HG03108 (cell line): ENCODE results near the gene SETBP1.

Experiments used
- ATAC-seq: cut with Tn5 transposase; IDR thresholded peaks from one replicate; pipeline ENCODE4 v1.9.1; 2021; ENCODE audit warnings: moderate library complexity; ENCODE audit not compliant: unreplicated experiment

The SETBP1 gene

DNA sequence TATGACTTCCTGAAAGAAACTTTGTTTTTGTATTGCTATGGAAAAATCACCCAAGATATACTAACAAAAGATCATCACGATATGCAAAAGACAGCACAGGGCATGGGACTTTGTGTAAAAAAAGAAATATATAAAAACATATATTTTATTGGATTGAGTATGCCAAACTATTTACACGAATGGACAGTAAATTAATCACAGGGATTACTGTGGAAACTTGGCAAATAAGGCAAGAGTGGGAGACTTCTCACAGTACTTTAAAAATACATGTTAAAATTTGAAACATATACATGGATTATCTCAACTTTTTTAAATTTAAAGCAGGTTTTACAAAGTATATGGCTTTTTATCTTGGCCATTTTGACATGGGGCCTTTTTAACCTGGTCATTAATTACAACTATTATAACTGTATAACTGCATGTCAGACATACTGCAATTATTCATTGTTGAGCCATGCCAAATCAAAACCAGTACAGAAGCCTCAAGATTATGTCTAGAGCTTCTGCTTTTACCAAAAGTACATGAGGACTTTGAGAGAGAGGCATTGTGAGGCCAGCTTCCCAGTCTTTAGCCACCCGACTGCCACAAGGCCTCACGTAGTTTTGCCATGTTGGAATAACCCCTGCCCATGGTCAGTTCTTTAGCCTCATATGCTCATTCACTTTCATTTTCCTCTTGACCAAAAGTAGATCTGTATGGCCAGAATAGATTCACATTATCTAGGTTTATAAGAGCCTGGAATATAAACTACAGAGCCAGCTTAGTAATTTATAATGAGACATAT, 419.8 kb downstream of the SETBP1 start:
- no peak for ATAC-seq

DNA sequence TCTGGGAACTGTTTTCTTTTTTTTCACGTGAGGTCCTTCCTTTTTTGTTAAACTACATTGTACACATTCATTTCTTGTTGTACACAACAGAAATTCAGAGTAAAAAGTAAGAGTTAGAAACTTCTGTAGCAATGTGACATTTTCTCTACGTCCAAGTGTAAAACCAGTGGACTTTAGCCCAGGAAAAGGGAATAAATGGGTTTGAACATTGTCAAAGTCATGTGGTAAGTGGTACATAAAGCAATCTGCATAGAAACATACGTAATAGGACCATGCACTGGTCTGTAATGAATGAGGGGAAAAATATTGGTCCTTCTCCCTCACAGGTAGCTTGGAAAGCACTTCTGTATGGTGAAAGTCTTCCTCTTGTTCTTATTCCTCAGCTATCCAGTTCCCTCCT, 421.4 kb downstream of the SETBP1 start:
- no peak for ATAC-seq

DNA sequence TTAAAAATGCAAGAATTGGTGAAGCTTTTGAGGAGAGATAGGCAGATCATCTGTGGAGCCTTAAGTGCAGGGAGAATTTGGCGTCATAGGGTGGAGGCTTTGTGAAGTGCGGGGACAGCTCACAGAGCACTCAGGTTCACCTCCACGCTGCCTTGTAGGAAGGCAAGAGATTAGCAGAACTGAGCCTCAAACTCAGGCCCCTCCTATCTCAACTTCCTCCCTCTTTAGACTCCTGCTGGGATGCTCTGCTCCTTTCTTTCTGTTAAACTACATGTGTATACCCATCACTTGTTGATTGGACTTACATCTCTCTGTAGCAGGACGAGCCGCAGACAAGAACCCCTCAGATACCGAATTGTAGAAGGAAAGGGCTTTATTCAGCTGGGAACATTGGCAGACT, 422.2 kb downstream of the SETBP1 start:
- ATAC-seq, result no peak

DNA sequence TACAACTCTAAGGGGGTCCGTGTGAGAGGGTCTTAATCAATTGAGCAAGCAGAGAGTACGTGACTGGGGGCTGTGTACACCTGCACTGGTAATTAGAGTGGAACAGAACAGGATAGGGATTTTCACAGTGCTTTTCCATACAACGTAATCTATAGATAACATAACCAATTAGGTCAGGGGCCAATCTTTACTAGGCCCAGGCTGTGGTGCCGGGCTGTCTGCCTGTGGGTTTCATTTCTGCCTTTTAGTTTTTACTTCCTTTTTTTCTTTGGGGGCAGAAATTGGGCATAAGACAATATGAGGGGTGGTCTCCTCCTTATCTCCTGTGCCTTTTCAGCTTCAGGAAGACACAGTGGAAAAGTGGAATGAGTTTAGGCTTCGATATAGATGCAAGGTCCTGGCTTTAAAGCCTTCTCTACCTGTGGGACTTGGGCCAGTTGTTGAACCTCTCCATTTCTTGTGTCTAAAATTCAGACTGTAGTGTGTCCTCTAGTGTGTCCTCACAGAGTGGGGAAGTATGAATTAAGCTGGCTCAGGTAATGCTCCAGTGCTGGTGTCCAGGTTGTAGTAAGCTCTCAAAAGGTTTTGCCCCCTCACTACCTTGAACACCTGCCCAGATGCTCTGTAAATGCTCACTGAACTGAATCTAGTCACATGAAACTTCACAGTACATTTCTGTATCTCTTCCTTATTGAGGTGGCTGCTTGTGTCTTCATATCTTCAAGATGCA, 422.8 kb downstream of the SETBP1 start:
- peak; percentile 52 for ATAC-seq

DNA sequence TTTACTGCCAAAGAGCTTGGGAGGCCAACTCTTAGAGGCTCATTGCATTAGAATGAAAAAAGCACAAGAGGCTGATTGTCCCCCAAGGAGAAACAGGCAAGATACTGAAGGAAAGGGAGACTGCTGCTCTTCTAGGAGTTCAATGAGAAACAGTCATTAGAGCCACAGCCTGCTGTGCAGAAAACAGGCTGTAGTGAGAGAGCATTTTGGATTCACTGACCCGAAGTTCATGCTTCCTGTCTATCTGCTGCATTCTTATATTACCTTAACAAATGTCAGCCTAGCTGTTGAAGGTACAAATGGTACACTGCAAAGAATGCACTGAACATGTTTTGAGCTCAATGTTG, 423.3 kb downstream of the SETBP1 start:
- peak; percentile 23 for ATAC-seq

DNA sequence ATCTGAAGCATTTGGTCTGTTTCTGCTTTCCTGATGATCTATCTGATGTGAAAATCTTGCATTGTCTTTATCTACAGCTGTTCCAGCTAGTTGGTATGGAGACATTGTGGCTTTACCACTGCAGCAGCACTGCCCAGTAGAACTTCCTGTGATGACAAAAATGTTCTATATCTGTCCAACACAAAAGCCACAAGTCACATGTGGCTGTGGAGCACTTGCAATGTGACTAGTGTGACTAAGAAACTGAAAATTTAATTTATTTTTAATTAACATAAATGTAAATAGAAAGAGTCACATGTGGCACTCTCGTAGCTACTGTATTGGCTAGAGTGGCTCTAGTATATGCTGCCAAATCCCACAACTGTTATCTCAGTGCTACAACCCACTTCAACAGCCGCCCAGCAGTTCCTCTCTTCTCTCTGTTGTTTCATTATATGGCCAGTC, 425.7 kb downstream of the SETBP1 start:
- peak; percentile 87 for ATAC-seq

DNA sequence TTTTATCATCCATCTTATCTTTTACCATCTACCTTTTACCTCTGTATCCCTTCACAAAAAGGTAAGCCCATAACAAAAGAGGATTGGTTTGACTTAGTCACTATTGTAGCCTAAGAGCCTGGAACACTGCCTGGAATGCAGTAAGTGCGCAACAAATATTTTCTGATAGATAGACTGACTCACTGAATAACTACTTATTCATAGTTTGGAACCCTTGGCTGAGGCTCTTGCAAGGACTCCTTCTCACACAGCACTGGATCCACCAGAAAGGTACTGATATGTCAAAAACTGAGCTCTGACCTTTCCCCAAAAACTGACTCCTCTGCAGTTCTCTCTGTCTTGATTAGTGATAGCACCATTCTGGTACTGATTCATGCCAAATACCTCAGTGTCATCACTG, 426.7 kb downstream of the SETBP1 start:
- ATAC-seq, result no peak

DNA sequence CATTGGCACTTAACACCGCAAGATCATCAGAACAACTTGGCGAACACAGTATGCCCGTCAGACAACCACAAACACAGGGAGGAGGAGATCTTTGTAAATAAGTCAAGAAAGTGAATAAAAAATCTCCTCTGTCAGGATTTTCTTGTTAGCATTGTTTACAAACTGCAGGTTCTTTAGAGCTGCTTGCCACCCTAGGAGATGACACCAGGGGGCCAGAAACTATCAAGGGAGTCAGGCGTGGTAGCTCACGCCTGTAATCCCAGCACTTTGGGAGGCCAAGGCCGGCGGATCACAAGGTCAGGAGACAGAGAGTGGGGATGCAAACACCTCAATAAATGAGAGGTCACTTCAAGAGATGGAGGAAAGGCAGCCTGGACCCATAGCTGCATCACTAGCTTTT, 428.1 kb downstream of the SETBP1 start:
- no peak for ATAC-seq

DNA sequence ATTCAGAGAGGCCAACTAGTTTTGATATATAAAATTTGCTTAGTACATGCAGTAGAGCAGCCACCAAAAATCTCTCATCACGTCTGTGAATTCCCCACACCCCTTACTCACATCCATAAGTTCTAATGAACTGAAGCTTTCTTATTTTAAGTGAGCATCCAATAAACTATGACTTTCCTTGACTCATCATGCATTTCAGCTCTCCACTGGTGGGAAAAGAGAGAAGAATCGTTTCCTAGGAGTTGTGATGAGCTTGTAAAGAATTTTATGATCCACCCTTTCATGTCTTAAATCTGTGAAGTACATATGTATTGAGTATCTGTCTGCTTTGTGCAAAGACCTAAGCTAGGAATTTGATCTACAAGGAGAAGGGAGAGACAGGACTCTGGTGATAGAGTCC, 428.6 kb downstream of the SETBP1 start:
- ATAC-seq, result no peak

DNA sequence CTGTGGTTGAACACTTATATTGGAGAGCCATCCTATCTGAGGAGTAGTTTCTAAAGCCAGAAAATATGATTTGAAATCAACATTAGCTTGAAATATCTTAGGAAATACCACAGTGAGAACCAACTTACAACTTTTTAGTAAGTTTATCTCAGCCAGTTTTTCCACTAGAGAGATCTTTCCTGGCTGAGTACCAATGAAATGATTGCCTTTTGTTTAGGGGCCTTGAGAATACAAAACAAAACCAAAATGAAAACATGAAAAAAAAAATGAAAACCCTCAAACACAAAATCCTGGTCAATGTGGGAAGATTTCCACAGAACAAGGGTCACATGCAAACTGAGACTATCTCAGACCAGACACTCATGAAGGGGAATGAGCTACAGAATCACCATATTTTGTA, 429.0 kb downstream of the SETBP1 start:
- ATAC-seq, result no peak

DNA sequence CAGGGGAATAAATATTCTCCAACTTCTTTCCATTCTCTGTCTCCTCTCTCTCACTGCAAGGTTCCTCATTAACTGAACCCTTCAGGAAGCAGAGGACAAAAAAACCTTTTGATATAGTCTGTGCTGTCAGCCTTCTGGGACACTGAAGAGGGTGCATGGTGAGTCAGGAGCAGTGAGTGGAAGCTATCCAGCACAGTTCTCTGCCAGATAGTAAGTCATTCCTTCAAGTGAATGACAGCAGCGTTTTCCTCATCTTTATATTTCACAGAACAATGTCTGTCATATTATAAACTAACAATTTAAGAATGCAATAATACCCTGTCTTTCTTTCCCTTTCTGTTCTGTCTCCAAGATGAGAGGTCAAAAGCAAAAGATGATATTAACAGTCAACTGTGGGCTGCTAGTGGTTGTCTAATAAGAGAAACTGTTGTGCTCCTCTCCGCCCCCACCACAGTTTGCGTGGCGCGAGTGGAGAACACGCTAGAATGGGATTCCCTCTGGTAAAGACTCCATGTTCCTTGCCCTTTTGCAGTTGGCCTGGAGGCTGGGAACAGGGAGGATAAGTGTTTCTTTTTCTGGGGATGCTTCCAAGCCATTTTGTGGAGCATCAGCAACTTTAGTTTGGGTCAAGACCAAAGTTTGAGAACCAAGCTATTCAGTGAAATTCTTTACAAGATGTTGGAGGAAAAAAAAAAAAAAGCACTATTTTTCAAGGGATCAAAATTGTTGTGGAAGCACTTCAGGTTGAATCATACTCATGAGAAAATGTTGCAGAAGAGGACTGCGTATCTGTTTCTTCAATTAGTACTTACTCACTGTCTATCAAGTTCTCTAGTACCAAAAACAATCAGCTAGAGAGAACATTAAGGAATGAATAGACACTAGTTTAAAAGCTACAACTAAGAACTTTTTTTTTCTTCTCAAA, 430.2 kb downstream of the SETBP1 start:
- ATAC-seq, result no peak

DNA sequence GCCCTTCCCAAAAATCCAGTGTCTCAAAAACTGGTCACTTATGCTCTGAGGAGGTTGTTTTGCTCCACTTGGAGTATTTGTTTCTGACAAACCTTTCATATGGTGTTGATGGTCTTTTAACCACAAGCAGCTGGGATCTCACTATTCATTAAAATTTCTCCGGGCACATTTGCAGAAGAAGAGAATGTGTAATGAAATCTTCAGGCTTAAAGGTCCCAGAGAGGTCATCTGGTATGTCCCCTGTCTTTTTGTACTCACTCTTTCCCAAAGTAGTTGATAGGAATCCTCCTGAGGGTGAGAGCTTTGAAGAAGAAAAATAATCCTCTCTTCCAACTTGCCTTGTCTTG, 430.8 kb downstream of the SETBP1 start:
- ATAC-seq, result no peak

DNA sequence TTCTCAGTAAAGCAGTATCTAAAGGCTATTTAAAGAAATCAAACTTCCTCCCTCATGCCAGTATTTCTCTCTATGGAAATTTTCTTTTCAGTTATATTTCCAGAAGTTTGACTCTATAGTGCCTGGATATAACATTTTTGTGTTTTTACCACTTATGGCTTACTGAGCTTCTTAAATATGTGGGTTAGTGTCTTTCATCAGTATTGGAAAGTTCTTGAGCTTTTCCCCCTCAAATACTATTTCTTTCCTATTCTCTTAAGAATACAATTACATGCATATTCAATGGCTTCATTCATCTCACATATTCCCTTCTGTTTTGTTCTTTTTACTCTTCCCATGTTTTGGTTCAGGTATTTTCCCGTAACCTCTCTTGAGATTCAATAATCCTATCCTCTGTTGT, 432.0 kb downstream of the SETBP1 start:
- no peak for ATAC-seq

DNA sequence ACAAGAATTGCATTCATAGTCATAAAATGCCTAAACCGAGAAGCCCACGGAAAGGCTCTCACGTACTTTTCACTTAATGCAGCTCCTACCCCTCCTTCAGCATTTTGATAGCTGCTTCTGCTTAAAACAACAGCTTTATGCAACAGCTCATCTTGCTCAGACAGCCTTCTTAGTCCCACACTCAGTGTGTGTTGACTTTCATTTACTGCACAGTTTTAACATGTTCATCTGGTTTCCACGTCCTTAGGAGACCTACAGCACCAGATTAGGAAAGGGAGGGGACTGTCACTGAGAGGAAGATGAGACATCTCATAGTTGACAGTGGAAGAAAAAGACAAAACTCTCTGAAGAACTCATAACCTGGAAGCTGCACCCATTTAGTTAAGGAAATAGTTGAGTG, 435.4 kb downstream of the SETBP1 start:
- no peak for ATAC-seq
